Endometrium (tissue), 2 donors: ENCODE results near the gene FAM124A.

Source experiments
- FAIRE-seq: peaks from 2 replicates; lab custom pipeline; 2012; peaks lifted over from hg19 to GRCh38; lab: Jason Lieb, UNC
- donor health status: control.
- donor health status: control.

FAM124A gene

DNA sequence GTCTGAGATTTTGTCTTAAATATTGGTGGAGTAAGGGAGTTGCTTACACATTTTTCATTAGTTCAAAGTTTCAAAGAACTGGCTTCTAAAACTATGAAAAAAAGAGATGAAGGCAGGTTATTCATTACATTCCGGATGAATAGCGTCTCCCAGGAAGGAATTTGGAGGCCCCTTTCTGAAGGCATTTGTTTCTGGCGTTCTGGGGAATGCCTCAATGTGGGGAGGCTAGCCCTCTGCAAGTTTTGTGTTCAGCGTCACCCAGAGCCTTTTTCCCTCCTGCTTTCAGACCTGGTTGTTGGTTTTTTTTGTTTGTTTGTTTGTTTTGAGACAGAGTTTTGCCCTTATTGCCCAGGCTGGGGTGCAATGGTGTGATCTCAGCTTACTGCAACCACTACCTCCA lies 21.0 kb downstream of the FAM124A start:
- no peak for FAIRE-seq

GRCh38 chr13:51243832-51244231 lies 21.6 kb downstream of the FAM124A start:
- FAIRE-seq, result no peak

GRCh38 chr13:51244637-51245405 lies 22.6 kb downstream of the FAM124A start:
- FAIRE-seq, result no peak

GRCh38 chr13:51245583-51245982 lies 23.4 kb downstream of the FAM124A start:
- FAIRE-seq, result no peak

GRCh38 chr13:51246025-51246417 lies 23.8 kb downstream of the FAM124A start:
- FAIRE-seq, result no peak

DNA sequence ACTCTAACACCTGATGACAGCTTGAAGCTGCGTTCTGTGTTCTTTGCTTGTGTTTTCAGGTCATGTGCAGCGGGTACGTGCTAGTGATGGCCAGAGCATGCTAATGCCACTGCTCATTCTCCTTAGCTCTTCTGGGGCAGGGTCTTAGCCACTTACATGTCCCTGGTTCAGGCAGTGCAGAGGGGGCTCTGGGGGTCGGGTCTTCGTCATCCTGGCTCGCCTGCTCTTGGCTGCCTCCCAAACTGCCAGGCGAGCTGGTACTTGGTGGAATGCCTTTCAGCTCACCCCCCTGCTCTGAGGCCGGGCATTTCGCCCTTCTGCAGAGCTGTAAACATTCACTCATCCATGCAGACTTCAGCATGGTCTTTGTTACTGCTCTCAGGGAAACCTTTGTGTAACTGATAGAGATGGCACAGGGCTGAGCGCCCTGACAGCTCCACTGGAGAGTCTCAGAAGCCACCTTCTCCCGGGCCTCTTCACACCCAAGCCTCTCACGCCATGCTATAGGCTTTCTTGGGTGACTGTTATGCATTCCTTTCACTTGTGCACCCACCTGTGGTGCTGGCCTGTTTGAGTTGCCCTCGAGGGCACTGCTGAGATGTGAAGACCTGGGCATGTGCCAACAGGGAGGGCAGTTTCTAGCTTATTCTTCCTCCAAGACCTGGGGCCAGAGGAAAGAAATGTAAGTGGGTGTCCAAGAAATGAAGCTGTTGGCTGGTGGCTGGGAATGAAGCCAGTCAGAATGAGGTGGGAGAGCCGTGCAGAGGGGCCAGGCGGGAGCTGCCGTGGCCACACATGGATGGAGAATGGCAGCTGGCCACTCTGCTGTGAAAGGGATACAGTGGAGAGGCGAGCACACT lies 24.4 kb downstream of the FAM124A start:
- no peak for FAIRE-seq

- FAIRE-seq, result no peak
These were observed 27.1 kb downstream of the FAM124A start for GRCh38 chr13:51249255-51249654.

- no peak for FAIRE-seq
These were observed 27.9 kb downstream of the FAM124A start for GRCh38 chr13:51249770-51250741.

GRCh38 chr13:51251480-51251879 lies 29.3 kb downstream of the FAM124A start:
- no peak for FAIRE-seq

GRCh38 chr13:51252954-51253532 lies 30.8 kb downstream of the FAM124A start:
- FAIRE-seq, result no peak

DNA sequence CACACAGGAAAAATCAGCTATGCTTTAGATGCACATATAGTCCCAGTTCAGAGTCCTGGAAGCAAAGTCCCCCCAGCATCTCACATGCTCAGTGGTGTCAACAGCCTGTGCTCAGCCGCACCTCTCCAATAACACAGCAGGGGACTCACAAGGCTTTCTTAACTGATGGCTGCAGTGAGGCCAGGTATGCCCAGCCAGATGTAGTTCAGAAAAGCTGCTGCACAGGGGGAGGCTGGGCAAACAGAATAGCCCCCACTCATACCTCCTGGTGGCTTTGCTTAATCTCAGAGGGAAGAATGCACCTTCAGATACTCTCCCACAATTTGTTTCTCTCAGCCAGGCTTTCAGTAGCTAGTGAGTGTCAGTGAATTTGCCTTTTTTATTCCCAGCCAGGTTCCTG lies 33.4 kb downstream of the FAM124A start:
- FAIRE-seq, result no peak

DNA sequence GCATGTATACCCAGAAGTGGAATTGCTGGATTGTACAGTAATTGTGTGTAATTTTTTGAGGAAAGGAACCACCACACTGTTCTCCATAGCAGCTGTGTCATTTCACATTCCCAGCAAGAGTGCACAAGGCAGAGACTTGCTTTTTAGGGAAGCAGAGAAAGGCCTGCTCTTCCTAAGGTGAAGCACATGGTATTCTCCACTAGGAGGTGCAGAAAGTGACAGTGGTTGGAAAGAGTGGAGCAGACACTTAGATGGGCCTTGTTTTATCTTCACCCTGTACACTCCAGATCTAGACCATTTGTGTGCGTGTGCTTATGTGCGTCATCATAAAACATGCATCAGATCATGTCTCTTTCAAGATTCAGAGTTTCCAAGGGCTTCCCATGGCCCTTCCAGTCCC lies 35.0 kb downstream of the FAM124A start:
- FAIRE-seq, result no peak

- FAIRE-seq, result no peak
These were observed 36.7 kb downstream of the FAM124A start for GRCh38 chr13:51258612-51259548.

DNA sequence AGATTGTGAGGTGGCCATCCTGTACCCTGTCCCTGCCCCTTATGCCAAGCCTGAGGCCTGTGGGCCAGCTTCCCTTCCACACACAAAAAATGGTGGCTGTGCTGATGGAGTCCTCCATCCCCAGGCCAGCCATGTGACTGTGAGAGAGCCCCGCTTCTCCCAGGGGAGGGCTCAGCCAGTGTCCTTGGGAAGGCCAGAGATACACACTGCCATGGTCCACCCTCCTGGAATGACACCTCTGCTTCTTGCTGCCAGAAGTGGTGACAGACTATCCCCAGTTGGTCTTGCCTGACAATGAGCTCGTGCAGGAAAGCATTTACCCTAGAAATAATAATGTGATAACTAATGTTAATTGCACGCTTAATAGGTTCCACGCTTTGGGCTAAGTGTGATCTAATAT lies 38.0 kb downstream of the FAM124A start:
- FAIRE-seq, result no peak

DNA sequence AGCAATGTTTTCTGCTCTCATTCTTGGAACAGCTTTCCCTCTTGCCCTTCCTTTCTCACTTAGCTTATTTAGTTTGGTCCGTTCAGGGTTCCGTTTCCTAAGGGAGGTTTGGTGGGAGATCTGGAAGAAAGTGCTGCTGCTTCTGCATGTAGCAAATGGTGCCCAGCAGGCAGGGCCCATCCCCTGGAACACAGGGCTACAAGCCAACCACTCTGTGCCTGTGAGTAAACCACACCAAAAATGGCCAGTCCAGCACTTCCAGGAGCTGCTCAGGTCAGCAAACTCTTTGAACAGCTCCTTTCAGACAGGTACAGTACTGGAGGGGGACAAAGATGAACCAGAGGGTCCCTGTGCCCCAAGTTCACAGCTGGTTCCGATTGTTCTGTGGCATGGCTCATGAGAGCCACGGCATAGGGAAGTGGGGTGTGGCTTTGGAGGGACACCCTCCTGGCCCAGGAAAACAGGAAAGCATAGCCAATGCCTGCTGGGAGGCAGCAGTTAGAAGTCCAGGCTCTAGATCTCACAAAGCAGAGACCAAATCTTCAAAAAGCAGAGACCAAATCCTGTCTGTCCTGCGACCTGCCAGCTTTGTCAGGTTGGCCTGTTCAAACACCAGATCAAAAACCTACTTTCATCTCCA lies 39.5 kb downstream of the FAM124A start:
- FAIRE-seq, result no peak

DNA sequence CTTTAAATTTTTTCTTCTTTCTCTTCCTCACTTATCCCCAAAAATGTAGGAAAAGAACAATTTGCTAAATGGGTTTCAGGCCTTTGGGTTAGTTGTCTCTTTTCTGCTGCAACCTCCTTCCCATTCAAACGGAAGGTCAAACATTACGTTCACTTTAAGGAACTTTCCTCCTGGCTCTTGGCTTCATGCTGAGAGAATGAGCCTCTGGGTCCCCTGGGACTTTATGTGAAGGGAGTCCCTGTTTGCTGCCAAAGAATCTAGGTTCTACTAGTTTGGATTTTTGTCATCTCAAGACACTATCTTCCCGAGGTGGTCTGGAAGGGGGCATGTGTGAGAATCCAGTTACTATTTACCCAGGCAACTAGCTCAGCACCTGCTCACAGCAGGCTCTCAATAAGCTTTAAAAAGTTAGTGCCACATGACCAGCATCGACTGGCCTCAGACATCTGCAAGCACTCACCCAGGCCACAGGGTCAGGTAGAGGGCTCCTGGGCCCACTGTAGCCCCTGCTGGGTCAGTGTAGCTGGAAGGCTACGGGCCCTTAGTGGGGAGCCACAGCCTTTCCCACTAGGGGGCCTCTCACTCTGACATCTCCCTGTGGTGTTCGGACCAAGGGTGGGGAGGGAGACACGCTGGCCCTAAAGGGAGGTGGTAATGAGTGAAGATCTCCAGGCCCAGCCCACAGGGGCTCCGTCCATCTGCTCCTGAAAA lies 40.5 kb downstream of the FAM124A start:
- no peak for FAIRE-seq

GRCh38 chr13:51266642-51267041 lies 44.4 kb downstream of the FAM124A start:
- no peak for FAIRE-seq

GRCh38 chr13:51267622-51268021 lies 45.4 kb downstream of the FAM124A start:
- no peak for FAIRE-seq

DNA sequence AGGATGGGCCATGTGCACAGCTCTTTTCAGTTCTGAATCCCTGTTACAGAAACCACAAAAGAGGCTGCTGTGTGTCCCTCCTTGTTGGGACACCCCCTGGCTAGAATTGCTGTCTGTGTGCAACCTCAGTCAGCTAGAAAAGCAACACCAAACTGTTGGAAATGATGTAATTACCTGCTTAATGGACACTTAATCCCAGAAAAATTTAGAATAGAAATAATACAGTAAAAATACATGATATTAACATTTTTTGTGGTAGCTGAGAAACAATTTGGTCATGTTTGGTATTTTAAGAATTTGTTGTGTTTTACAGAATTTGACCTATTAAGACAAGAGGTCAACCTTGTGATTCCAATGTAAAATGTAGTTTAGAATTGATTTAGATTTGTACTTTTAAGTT lies 46.8 kb downstream of the FAM124A start:
- peak; percentile 89 for FAIRE-seq
